GM03348 (cell line): ENCODE results near the gene NUDCD3.

Experiments
- DNase-seq: peaks from one replicate; pipeline ENCODE4 v3.0.0; 2012; ENCODE audit warnings: low spot score

Gene NUDCD3

GRCh38 chr7:44490351-44491200 lies at the start of gene NUDCD3:
Gene NUDCD3, minus strand, starts transcription at chr7:44490658. Its CDS starts 58 bp downstream, at chr7:44490600.
- peak; percentile 91 for DNase-seq

GRCh38 chr7:44539669-44540506 lies 49.4 kb upstream of the NUDCD3 start:
- peak; percentile 7 for DNase-seq

GRCh38 chr7:44538798-44539668 lies 48.6 kb upstream of the NUDCD3 start:
- peak; percentile 3 for DNase-seq

- peak; percentile 4 for DNase-seq
Observed at GRCh38 chr7:44538093-44538797, 47.8 kb upstream of the NUDCD3 start.

GRCh38 chr7:44537442-44537841 lies 47.0 kb upstream of the NUDCD3 start:
- DNase-seq = no peak

- no peak for DNase-seq
Observed at GRCh38 chr7:44536090-44536489, 45.6 kb upstream of the NUDCD3 start.

GRCh38 chr7:44535348-44536064 lies 45.0 kb upstream of the NUDCD3 start:
- DNase-seq = peak; percentile 7

- DNase-seq = peak; percentile 63
Observed at GRCh38 chr7:44534501-44534900, 44.0 kb upstream of the NUDCD3 start.

- peak; percentile 2 for DNase-seq
Observed at GRCh38 chr7:44534087-44534486, 43.6 kb upstream of the NUDCD3 start.

- peak; percentile 20 for DNase-seq
Observed at GRCh38 chr7:44533301-44534055, 43.0 kb upstream of the NUDCD3 start.

GRCh38 chr7:44531421-44532380 lies 41.2 kb upstream of the NUDCD3 start:
- DNase-seq = peak; percentile 3

GRCh38 chr7:44530990-44531389 lies 40.5 kb upstream of the NUDCD3 start:
- peak; percentile 7 for DNase-seq

GRCh38 chr7:44524811-44525388 lies 34.4 kb upstream of the NUDCD3 start:
- DNase-seq = no peak

GRCh38 chr7:44522315-44522714 lies 31.9 kb upstream of the NUDCD3 start:
- no peak for DNase-seq

- DNase-seq = peak; percentile 4
Observed at GRCh38 chr7:44521347-44522095, 31.1 kb upstream of the NUDCD3 start.

GRCh38 chr7:44520574-44520973 lies 30.1 kb upstream of the NUDCD3 start:
- peak; percentile 2 for DNase-seq

GRCh38 chr7:44519546-44519945 lies 29.1 kb upstream of the NUDCD3 start:
- DNase-seq = no peak

GRCh38 chr7:44518761-44519160 lies 28.3 kb upstream of the NUDCD3 start:
- DNase-seq = peak; percentile 5
